ENCODE data around the gene HS6ST1.

Gene HS6ST1

DNA sequence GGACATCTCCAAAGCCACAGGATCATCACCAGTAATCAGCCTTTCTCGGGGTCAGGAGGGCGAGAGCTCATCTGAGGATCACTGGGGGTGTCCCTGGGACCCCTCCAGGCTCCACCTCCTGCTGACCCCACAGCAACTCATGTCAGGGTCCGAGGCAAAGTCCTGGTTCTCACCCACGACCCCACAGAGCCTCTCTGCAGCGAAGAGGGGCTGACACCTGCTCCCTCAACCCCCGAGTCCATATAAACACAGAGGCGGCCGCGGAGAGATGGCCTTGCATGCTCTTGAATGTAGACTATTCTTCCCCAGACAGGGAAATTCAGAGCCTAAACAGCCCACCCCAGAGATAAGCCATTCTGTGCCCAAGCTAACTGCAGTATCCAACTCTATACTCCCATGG, 29.9 kb downstream of the HS6ST1 start:
- peaks cover 0 to 8% of the 10 kb centered on the region in 2 donors for H3K36me3 ChIP-seq (ENCODE audit: control insufficient read depth in 2 of 2, insufficient read depth in 2 of 2, low read length in 2 of 2)
- H3K4me1 ChIP-seq (ENCODE audit: control insufficient read depth in 2 of 2, insufficient read depth in 2 of 2, low read length in 2 of 2) = no peaks in the 10 kb centered on the region
- H3K9ac ChIP-seq (ENCODE audit: low read depth in 1 of 2, low read length in 2 of 2) = no peak overlapping the region

GRCh38 chr2:128287780-128288735, 30.6 kb downstream of the HS6ST1 start:
- no peaks in the 10 kb centered on the region for H3K9me3 ChIP-seq (ENCODE audit: control insufficient read depth in 2 of 2, low read length in 2 of 2)
- no peaks in the 10 kb centered on the region for H3K4me1 ChIP-seq (ENCODE audit: control insufficient read depth in 2 of 2, insufficient read depth in 2 of 2, low read length in 2 of 2)
- H3K36me3 ChIP-seq (ENCODE audit: control insufficient read depth in 2 of 2, insufficient read depth in 2 of 2, low read length in 2 of 2) = peaks cover 0 to 8% of the 10 kb centered on the region in 2 donors
- no peak overlapping the region for H3K9ac ChIP-seq (ENCODE audit: low read depth in 1 of 2, low read length in 2 of 2)
- H3K27me3 ChIP-seq (ENCODE audit: control insufficient read depth in 2 of 2, insufficient read depth in 2 of 2, low read length in 2 of 2) = no peaks in the 10 kb centered on the region
- H3K4me3 ChIP-seq (ENCODE audit: low read length in 2 of 2) = no peak overlapping the region
- no peak overlapping the region for H3K27ac ChIP-seq (ENCODE audit: low read depth in 2 of 2, low read length in 2 of 2)

More for the DNA sequence above, 29.9 kb downstream of the HS6ST1 start:
- H3K9me3 ChIP-seq (ENCODE audit: control insufficient read depth in 2 of 2, low read length in 2 of 2) = no peaks in the 10 kb centered on the region
- H3K4me3 ChIP-seq (ENCODE audit: low read length in 2 of 2) = no peak overlapping the region
- no peak overlapping the region for H3K27ac ChIP-seq (ENCODE audit: low read depth in 2 of 2, low read length in 2 of 2)
- H3K27me3 ChIP-seq (ENCODE audit: control insufficient read depth in 2 of 2, insufficient read depth in 2 of 2, low read length in 2 of 2) = no peaks in the 10 kb centered on the region

- Histone ChIP-seq H3K9ac (ENCODE audit: low read depth in 1 of 2, low read length in 2 of 2) (no peak overlapping the region), H3K4me3 (ENCODE audit: low read length in 2 of 2) (no peak overlapping the region), H3K36me3 (ENCODE audit: control insufficient read depth in 2 of 2, insufficient read depth in 2 of 2, low read length in 2 of 2) (peaks cover 0 to 8% of the 10 kb centered on the region in 2 donors), H3K27ac (ENCODE audit: low read depth in 2 of 2, low read length in 2 of 2) (no peak overlapping the region), H3K9me3 (ENCODE audit: control insufficient read depth in 2 of 2, low read length in 2 of 2) (no peaks in the 10 kb centered on the region), H3K4me1 (ENCODE audit: control insufficient read depth in 2 of 2, insufficient read depth in 2 of 2, low read length in 2 of 2) (peaks cover 0 to 4% of the 10 kb centered on the region in 2 donors), H3K27me3 (ENCODE audit: control insufficient read depth in 2 of 2, insufficient read depth in 2 of 2, low read length in 2 of 2) (no peaks in the 10 kb centered on the region)
Measured at GRCh38 chr2:128286905-128287779, 31.5 kb downstream of the HS6ST1 start.

GRCh38 chr2:128286011-128286721, 32.5 kb downstream of the HS6ST1 start:
- peaks cover 0 to 8% of the 10 kb centered on the region in 2 donors for H3K36me3 ChIP-seq (ENCODE audit: control insufficient read depth in 2 of 2, insufficient read depth in 2 of 2, low read length in 2 of 2)
- no peak overlapping the region for H3K9ac ChIP-seq (ENCODE audit: low read depth in 1 of 2, low read length in 2 of 2)
- H3K27ac ChIP-seq (ENCODE audit: low read depth in 2 of 2, low read length in 2 of 2) = no peak overlapping the region
- H3K27me3 ChIP-seq (ENCODE audit: control insufficient read depth in 2 of 2, insufficient read depth in 2 of 2, low read length in 2 of 2) = no peaks in the 10 kb centered on the region
- peaks cover 0 to 7% of the 10 kb centered on the region in 2 donors for H3K4me1 ChIP-seq (ENCODE audit: control insufficient read depth in 2 of 2, insufficient read depth in 2 of 2, low read length in 2 of 2)
- no peak overlapping the region for H3K4me3 ChIP-seq (ENCODE audit: low read length in 2 of 2)
- H3K9me3 ChIP-seq (ENCODE audit: control insufficient read depth in 2 of 2, low read length in 2 of 2) = no peaks in the 10 kb centered on the region

DNA sequence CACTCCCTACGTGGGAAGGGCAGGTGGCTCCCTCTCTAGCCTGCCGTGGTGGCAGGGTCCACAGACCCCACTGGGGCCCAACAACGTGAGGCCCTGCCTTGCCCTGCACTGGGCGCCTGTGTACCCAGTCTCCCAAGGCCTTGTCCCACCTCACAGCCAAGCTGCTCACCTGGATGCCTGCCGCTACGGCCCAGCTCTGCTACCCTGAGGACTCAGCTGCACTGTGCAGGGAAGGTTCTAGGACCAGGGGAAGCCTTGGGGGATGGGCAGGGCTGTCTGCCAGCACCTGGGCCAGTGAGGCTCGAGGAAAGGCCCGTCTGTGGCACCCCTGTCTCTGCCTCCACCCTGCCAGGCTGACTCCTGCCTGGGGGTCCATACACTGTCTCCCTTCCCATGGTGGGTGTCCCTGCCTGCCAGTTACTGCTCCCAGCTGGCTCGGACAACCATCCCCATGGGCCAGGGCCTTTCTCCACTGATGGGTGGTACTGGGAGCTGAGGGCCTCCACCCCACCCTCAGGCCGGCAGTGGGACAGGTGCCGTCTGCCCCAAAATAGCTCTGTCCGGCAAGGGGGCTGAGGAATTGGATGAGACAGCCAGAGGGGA, 33.2 kb downstream of the HS6ST1 start:
- Histone ChIP-seq H3K4me1 (ENCODE audit: control insufficient read depth in 2 of 2, insufficient read depth in 2 of 2, low read length in 2 of 2) (peaks cover 0 to 11% of the 10 kb centered on the region in 2 donors), H3K27ac (ENCODE audit: low read depth in 2 of 2, low read length in 2 of 2) (no peak overlapping the region)

DNA sequence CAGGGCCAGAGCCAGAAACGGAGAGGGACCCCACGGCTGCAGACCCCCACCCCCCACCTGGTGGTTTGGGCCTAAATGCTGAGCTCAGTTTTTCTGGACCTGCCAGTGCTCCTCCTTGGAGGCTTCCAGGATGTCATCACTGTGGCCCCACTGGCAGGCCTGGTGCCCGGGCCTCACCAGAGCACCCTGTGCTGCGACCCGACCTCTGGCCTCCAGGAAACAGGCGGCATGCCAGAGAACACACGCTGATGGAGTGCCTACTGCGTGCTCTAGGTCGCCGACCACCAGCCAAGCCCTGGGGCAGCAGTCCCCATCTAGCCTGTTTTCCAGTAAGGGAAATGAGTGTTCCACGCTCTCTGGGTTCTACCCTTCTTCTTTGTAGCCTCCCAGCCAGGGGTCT, 33.8 kb downstream of the HS6ST1 start:
- H3K27ac ChIP-seq (ENCODE audit: low read depth in 2 of 2, low read length in 2 of 2) = no peak overlapping the region
- H3K9ac ChIP-seq (ENCODE audit: low read depth in 1 of 2, low read length in 2 of 2) = no peak overlapping the region
- peaks cover 0 to 8% of the 10 kb centered on the region in 2 donors for H3K36me3 ChIP-seq (ENCODE audit: control insufficient read depth in 2 of 2, insufficient read depth in 2 of 2, low read length in 2 of 2)
- no peak overlapping the region for H3K4me3 ChIP-seq (ENCODE audit: low read length in 2 of 2)
- no peaks in the 10 kb centered on the region for H3K27me3 ChIP-seq (ENCODE audit: control insufficient read depth in 2 of 2, insufficient read depth in 2 of 2, low read length in 2 of 2)
- no peaks in the 10 kb centered on the region for H3K9me3 ChIP-seq (ENCODE audit: control insufficient read depth in 2 of 2, low read length in 2 of 2)
- H3K4me1 ChIP-seq (ENCODE audit: control insufficient read depth in 2 of 2, insufficient read depth in 2 of 2, low read length in 2 of 2) = peaks cover 0 to 11% of the 10 kb centered on the region in 2 donors

More for the DNA sequence above, 33.2 kb downstream of the HS6ST1 start:
- Histone ChIP-seq H3K4me3 (ENCODE audit: low read length in 2 of 2) (no peak overlapping the region), H3K9me3 (ENCODE audit: control insufficient read depth in 2 of 2, low read length in 2 of 2) (no peaks in the 10 kb centered on the region), H3K36me3 (ENCODE audit: control insufficient read depth in 2 of 2, insufficient read depth in 2 of 2, low read length in 2 of 2) (peaks cover 0 to 8% of the 10 kb centered on the region in 2 donors), H3K9ac (ENCODE audit: low read depth in 1 of 2, low read length in 2 of 2) (no peak overlapping the region), H3K27me3 (ENCODE audit: control insufficient read depth in 2 of 2, insufficient read depth in 2 of 2, low read length in 2 of 2) (no peaks in the 10 kb centered on the region)

GRCh38 chr2:128284037-128284441, 34.6 kb downstream of the HS6ST1 start:
- H3K27ac ChIP-seq (ENCODE audit: low read depth in 2 of 2, low read length in 2 of 2) = no peak overlapping the region

GRCh38 chr2:128282976-128283810, 35.5 kb downstream of the HS6ST1 start:
- H3K4me3 ChIP-seq (ENCODE audit: low read length in 2 of 2) = no peak overlapping the region
- no peak overlapping the region for H3K9ac ChIP-seq (ENCODE audit: low read depth in 1 of 2, low read length in 2 of 2)
- peaks cover 3 to 11% of the 10 kb centered on the region in 2 donors for H3K4me1 ChIP-seq (ENCODE audit: control insufficient read depth in 2 of 2, insufficient read depth in 2 of 2, low read length in 2 of 2)
- peaks cover 0 to 4% of the 10 kb centered on the region in 2 donors for H3K36me3 ChIP-seq (ENCODE audit: control insufficient read depth in 2 of 2, insufficient read depth in 2 of 2, low read length in 2 of 2)
- H3K27ac ChIP-seq (ENCODE audit: low read depth in 2 of 2, low read length in 2 of 2) = no peak overlapping the region
- no peaks in the 10 kb centered on the region for H3K9me3 ChIP-seq (ENCODE audit: control insufficient read depth in 2 of 2, low read length in 2 of 2)
- H3K27me3 ChIP-seq (ENCODE audit: control insufficient read depth in 2 of 2, insufficient read depth in 2 of 2, low read length in 2 of 2) = no peaks in the 10 kb centered on the region

More at GRCh38 chr2:128284037-128284441, 34.6 kb downstream of the HS6ST1 start:
- H3K9ac ChIP-seq (ENCODE audit: low read depth in 1 of 2, low read length in 2 of 2) = no peak overlapping the region
- H3K9me3 ChIP-seq (ENCODE audit: control insufficient read depth in 2 of 2, low read length in 2 of 2) = no peaks in the 10 kb centered on the region
- H3K4me1 ChIP-seq (ENCODE audit: control insufficient read depth in 2 of 2, insufficient read depth in 2 of 2, low read length in 2 of 2) = peaks cover 0 to 11% of the 10 kb centered on the region in 2 donors
- H3K36me3 ChIP-seq (ENCODE audit: control insufficient read depth in 2 of 2, insufficient read depth in 2 of 2, low read length in 2 of 2) = peaks cover 0 to 4% of the 10 kb centered on the region in 2 donors
- H3K27me3 ChIP-seq (ENCODE audit: control insufficient read depth in 2 of 2, insufficient read depth in 2 of 2, low read length in 2 of 2) = no peaks in the 10 kb centered on the region
- H3K4me3 ChIP-seq (ENCODE audit: low read length in 2 of 2) = no peak overlapping the region

All from mucosa of rectum (tissue), 2 donors.